A673 (cell line): Measurements from ENCODE around the gene USE1.

Experiments
- EZH2 ChIP-seq: fragments of 200-600 bp; sonication (generic); IDR thresholded peaks from 2 replicates; pipeline ENCODE4 v1.6.1; 2017; ENCODE audit warnings: borderline replicate concordance, low read depth, mild to moderate bottlenecking, mixed read lengths, antibody characterized with exemption, low read length; ENCODE audit not compliant: poor library complexity, severe bottlenecking
- TF ChIP-seq, protein P1 (sequence below): fragments of 300-800, 200-600 bp; sonication (generic); conservative IDR thresholded peaks from 2 replicates; pipeline ENCODE4 v1.5.1; 2017; ENCODE audit warnings: low read depth, mild to moderate bottlenecking, antibody characterized with exemption, low read length, moderate library complexity, mixed read lengths

DNA sequence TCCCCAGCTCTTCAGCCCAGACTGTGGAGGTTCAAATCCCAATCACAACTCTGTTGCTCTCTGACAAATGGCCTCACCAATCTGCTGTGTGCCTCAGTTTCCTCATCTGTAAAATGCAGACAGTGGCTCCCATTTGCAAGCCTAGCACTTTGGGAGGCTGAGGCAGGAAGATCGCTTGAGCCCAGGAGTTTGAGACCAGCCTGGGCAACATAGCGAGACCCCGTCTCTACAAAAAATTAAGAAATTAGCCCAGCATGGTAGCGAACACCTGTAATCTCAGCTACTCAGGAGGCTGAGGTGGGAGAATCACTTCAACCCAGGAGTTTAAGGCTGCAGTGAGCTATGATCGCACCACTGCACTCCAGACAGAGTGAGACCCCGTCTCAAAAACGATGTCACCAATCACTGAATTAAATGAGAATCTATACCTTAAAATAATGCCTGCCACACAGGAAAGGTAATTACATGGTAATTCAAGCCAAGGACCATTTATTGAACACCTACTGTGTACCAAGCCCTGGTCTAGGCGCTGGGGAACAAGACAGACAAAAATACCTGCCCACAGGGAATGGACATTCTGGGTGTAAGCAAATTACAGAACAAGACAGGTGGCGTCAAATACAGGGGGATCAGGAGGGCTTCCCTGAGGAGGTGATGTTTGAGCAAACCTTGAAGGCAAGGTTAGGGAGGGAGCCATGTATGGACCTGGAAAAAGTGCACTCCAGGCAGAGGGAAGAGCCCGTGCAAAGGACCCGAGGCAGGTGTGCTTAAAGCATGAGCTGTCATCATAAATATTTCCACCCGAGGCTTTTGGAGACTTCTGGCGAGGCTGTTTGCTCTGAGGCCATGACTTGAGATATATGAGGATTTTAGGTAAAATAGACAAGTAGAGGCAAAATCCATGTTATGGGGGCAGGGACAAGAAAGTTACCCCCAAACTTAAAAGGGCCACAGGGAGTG is 22.9 kb downstream of the USE1 start:
- TF ChIP-seq, protein P1, sequence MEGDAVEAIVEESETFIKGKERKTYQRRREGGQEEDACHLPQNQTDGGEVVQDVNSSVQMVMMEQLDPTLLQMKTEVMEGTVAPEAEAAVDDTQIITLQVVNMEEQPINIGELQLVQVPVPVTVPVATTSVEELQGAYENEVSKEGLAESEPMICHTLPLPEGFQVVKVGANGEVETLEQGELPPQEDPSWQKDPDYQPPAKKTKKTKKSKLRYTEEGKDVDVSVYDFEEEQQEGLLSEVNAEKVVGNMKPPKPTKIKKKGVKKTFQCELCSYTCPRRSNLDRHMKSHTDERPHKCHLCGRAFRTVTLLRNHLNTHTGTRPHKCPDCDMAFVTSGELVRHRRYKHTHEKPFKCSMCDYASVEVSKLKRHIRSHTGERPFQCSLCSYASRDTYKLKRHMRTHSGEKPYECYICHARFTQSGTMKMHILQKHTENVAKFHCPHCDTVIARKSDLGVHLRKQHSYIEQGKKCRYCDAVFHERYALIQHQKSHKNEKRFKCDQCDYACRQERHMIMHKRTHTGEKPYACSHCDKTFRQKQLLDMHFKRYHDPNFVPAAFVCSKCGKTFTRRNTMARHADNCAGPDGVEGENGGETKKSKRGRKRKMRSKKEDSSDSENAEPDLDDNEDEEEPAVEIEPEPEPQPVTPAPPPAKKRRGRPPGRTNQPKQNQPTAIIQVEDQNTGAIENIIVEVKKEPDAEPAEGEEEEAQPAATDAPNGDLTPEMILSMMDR, result no peak
- no peak for TF ChIP-seq EZH2
